ENCODE measurements around the gene SLC47A1. TPM values are rescaled to one million over a fixed set of nuclear protein-coding genes. Genes with fewer than 3 reads are reported as not detected.

The SLC47A1 gene
- total and polyA plus RNA-seq, 2 of the 13 experiments (the other 11 are each of a cell fraction or from before 2014, with no cell fraction given) = 42.1 to 67.5 TPM

GRCh38 chr17:19549746-19550623, 16.3 kb downstream of the SLC47A1 start (continued):
- TF ChIP-seq ZNF784 (CRISPR knock-in tag; IDR thresholded peaks at IDR 0.05; ENCODE audit: borderline replicate concordance) = 0 out of 2 replicates have a peak, but pooled peaks have one; percentile 13
- TF ChIP-seq MAX (IDR thresholded peaks at IDR 0.05) = peak; percentile 38
- TF ChIP-seq NFYC (CRISPR knock-in tag; IDR thresholded peaks at IDR 0.05) = no peak
- peak; percentile 71 for TF ChIP-seq NCOA2 (CRISPR knock-in tag; IDR thresholded peaks at IDR 0.05)

- Histone ChIP-seq H3K9me3 (ENCODE audit: low read length) (no peaks in the 10 kb centered on the region), H3K9ac (ENCODE audit: insufficient read depth, low read depth, low read length) (peak overlapping the region; percentile 62), H3K36me3 (replicated peaks in 1 of 2; ENCODE audit: control insufficient read depth in 1 of 2, insufficient read depth in 2 of 2, low read length in 2 of 2) (peaks cover 2 to 33% of the 10 kb centered on the region in 2 experiments; a peak in 4 of 5 replicates), H3K4me3 (replicated peaks in 1 of 3; ENCODE audit: insufficient read depth in 1 of 3, low read depth in 2 of 3, low read length in 3 of 3) (0 out of 6 replicates have a peak overlapping the region, but pooled peaks of 1 of the 3 experiments have one; percentile 35), H2AFZ (ENCODE audit: low read length) (no peak overlapping the region), H3K79me2 (ENCODE audit: insufficient read depth, low read length) (no peaks in the 10 kb centered on the region), H4K20me1 (ENCODE audit: insufficient read depth, low read length) (no peaks in the 10 kb centered on the region), H3K4me1 (ENCODE audit: insufficient read depth, low read length) (peaks cover 73% of the 10 kb centered on the region), H3K4me2 (ENCODE audit: low read depth, low read length) (peak overlapping the region; percentile 54), H3K27me3 (ENCODE audit: control insufficient read depth in 1 of 2, insufficient read depth in 2 of 2, low read length in 2 of 2) (no peaks in the 10 kb centered on the region), H3K27ac (ENCODE audit: extremely low read length, insufficient read depth, low read length) (peak overlapping the region; percentile 89)
- 14% methylated on average over 1 of the region's 5 CpGs for WGBS (ENCODE audit: low lambda C conversion rate)
- ATAC-seq = peak; percentile 71
- in situ Hi-C loops (cut with HindIII; ENCODE audit: extremely low pct_ligation_motif_present, low pct_unique_long_range_greater_than_20kb) (no loop called here), intact Hi-C loops (cut with micrococcal nuclease; ENCODE audit: unreplicated experiment) (loop anchor here (1.0 to 2.0 kb wide), 2 partner anchors 18 to 98 kb away; partner anchors contain the start of genes ALDH3A2 and SLC47A1)
- POLR2A ChIA-PET = interaction anchor here (0.9 to 4.0 kb wide), 8 partner anchors 13 to 120 kb away, joined by 3 to 43 read pairs (median 5); partner anchors contain the start of genes ALDH3A2 and SLC47A1
- BruUV-seq (replicated peaks) = TSS peak; percentile 90
- DNase-seq (ENCODE audit: low spot score) = peak; percentile 75
- CTCF ChIA-PET (ENCODE audit: low intra/inter-chr PET ratio, low total read pairs) = no interaction called here
- FAIRE-seq = peak; percentile 42
- TF ChIP-seq ZNF713 (CRISPR knock-in tag; IDR thresholded peaks at IDR 0.05) (no peak), ZBTB21 (CRISPR knock-in tag; IDR thresholded peaks at IDR 0.05) (0 out of 2 replicates have a peak, but pooled peaks have one; percentile 20), ARID2 (CRISPR knock-in tag; IDR thresholded peaks at IDR 0.05; ENCODE audit: borderline replicate concordance) (no peak), RARA (CRISPR knock-in tag; IDR thresholded peaks at IDR 0.05) (peak; percentile 68), ASH2L (IDR thresholded peaks at IDR 0.05; ENCODE audit: insufficient read length, low read depth, low read length) (peak; percentile 8), SALL1 (CRISPR knock-in tag; IDR thresholded peaks at IDR 0.05) (0 out of 2 replicates have a peak, but pooled peaks have one; percentile 32), POLR2A (IDR thresholded peaks at IDR 0.05; ENCODE audit: insufficient read depth in 1 of 2, low read depth in 2 of 2, low read length in 2 of 2) (peak in 1 of 2 experiments; percentile 48; a peak in 1 of 4 replicates), ZBTB7A (CRISPR knock-in tag; IDR thresholded peaks at IDR 0.05) (no peak), NR2F6 (IDR thresholded peaks at IDR 0.05) (no peak), NR2F6 (CRISPR knock-in tag; IDR thresholded peaks at IDR 0.05) (peak; percentile 70; the same call in 1 of the 2 replicates), ZNF670 (CRISPR knock-in tag; IDR thresholded peaks at IDR 0.05; ENCODE audit: borderline replicate concordance) (0 out of 2 replicates have a peak, but pooled peaks have one; percentile 39), BCL6 (CRISPR knock-in tag; IDR thresholded peaks at IDR 0.05) (peak; percentile 32; the same call in 1 of the 2 replicates), HNF4A (CRISPR knock-in tag; IDR thresholded peaks at IDR 0.05) (peak; percentile 59), FOXP1 (IDR thresholded peaks at IDR 0.05) (no peak), FOXP1 (CRISPR knock-in tag; IDR thresholded peaks at IDR 0.05) (peak; percentile 12; the same call in 1 of the 2 replicates), SKIL (CRISPR knock-in tag; IDR thresholded peaks at IDR 0.05; ENCODE audit: borderline replicate concordance) (0 out of 2 replicates have a peak, but pooled peaks have one; percentile 24), LCORL (IDR thresholded peaks at IDR 0.05) (no peak), LCORL (CRISPR knock-in tag; IDR thresholded peaks at IDR 0.05) (peak; percentile 37; the same call in 1 of the 2 replicates)
These were observed 17.5 kb downstream of the SLC47A1 start for GRCh38 chr17:19551165-19551564.
